H1 (cell line): Measurements from ENCODE around the gene HAT1. TPM values are rescaled to one million over a fixed set of nuclear protein-coding genes. Genes with fewer than 3 reads are reported as not detected.

Source experiments
- EP300 ChIP-seq, 2 experiments: IDR thresholded peaks; 1 replicate in 1 of 2; 2 replicates in 1 of 2; pipeline ENCODE4 v1.6.1; 2011 to 2012; ENCODE audit warnings: low read depth in 2 of 2, low read length in 2 of 2, mild to moderate bottlenecking in 2 of 2, borderline replicate concordance in 1 of 2, inconsistent platforms in 1 of 2, moderate library complexity in 1 of 2
- KDM4A ChIP-seq: IDR thresholded peaks from one replicate; pipeline ENCODE4 v1.7.1; 2012; ENCODE audit warnings: low read depth, mild to moderate bottlenecking, moderate library complexity, low read length, inconsistent platforms; ENCODE audit not compliant: severe bottlenecking
- SIX5 ChIP-seq: IDR thresholded peaks from 2 replicates; pipeline ENCODE4 v1.6.1; 2011; ENCODE audit warnings: mild to moderate bottlenecking, low read depth, low read length
- polyA plus RNA-seq, 7 experiments: library from polyadenylated mRNA; depleted of rRNA in 3 of 7; stranded (reverse) in 5 of 7; unstranded in 2 of 7; fragments of >200 nt in 5 of 7; fragments of 200-250 nt in 2 of 7; gene quantifications; 1 replicate in 5 of 7; 2 replicates in 1 of 7; 4 replicates in 1 of 7; pipeline versions ENCODE4 v1.2.1 to v1.2.3, GENCODE V29; 2011 to 2013; ENCODE audit warnings: missing spikeins in 2 of 7, mixed read lengths in 2 of 7
- total RNA-seq: library from RNA; stranded (reverse); fragmentation: NEBNext Ultra II Directional; extraction: Animal tissue kit (Norgen Biotek cat#: 25700); gene quantifications from 2 replicates; pipeline ENCODE4 v1.2.1, GENCODE V29; 2021

Gene HAT1
- total and polyA plus RNA-seq, 2 of the 8 experiments (the other 6 are each of a cell fraction or from before 2014, with no cell fraction given) = 44.6 to 74.2 TPM

DNA sequence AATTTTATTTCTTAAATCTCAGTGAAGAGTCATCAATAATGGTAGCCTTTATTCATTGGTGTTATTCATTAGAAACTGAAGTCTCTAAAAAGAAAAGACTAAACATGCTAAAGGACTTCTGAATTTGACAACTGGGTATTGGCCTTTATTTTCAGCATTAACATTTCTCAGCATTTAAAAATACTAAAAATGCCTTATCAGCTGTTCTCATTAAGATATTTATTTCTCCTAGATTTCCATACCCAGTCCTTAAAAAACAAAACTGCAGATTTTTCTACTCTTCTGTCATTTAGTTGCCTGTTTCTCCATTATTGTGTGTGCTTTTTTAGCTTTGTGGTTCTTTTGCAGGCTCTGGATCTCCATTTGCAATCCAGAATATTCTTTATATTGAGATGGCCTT, 46.2 kb downstream of the HAT1 start (continued):
- TF ChIP-seq SIX5 (no peak), EP300 (IDR thresholded peaks at IDR 0.05; ENCODE audit: borderline replicate concordance in 1 of 2, low read depth in 2 of 2, low read length in 2 of 2) (no peak), KDM4A (no peak)
- TF ChIP-seq, all 59 proteins: peak for 0
